Fibroblast of the conjunctiva (primary cell): ENCODE results near the gene GJC3.
"Not testable (repeated sequence)": the region's sequence is repeated elsewhere in the genome, so short reads cannot be mapped to it uniquely, and the experiment has no call there.

Source experiments
- DNase-seq: peaks from one replicate; pipeline ENCODE4 v3.0.0-alpha.2; 2010; ENCODE audit warnings: low read depth

GJC3 gene, protein sequence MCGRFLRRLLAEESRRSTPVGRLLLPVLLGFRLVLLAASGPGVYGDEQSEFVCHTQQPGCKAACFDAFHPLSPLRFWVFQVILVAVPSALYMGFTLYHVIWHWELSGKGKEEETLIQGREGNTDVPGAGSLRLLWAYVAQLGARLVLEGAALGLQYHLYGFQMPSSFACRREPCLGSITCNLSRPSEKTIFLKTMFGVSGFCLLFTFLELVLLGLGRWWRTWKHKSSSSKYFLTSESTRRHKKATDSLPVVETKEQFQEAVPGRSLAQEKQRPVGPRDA

DNA sequence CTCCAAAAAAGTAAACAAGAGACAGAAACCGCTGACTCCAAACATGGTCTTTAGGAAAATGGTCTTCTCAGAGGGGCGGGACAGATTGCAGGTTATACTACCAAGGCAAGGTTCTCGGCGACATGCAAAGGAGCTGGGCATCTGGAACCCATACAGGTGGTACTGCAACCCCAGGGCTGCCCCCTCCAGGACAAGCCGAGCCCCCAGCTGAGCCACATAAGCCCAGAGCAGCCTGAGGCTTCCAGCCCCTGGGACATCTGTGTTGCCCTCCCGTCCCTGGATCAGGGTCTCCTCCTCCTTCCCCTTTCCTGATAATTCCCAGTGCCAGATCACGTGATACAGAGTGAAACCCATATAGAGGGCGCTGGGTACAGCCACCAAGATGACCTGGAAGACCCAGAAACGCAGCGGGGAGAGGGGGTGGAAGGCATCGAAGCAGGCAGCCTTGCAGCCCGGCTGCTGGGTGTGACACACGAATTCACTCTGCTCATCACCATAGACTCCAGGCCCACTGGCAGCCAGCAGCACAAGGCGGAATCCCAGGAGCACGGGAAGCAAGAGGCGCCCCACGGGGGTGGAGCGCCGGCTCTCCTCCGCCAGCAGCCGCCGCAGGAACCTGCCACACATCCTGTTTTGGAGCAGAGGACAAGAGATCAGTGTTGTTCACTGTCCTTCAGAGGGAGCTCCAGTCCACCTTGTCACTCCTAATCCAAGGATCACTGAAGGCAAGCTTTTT lies at the start of gene GJC3:
GJC3 (minus strand) TSS at position 627 of the 736 bp plus-strand sequence; CDS start at position 627, 0 bp downstream.
- no peak for DNase-seq

DNA sequence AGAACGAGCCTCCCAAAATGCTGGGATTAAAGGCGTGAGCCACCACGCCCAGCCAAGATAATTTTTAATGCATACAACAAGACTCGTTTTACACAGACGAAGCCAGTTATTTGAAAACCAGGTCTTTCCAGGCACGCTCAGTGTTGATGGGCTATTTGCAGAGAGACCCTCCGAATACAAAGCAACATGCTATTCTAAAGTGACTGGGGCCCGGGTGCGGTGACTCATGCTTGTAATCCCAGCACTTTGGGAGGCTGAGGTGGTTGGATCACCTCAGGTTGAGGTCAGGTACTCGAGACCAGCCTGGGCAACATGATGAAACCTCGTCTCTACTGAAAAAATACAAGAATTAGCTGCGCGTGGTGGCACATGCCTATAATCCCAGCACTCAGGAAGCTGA lies 47.2 kb upstream of the GJC3 start:
- DNase-seq: no peak

DNA sequence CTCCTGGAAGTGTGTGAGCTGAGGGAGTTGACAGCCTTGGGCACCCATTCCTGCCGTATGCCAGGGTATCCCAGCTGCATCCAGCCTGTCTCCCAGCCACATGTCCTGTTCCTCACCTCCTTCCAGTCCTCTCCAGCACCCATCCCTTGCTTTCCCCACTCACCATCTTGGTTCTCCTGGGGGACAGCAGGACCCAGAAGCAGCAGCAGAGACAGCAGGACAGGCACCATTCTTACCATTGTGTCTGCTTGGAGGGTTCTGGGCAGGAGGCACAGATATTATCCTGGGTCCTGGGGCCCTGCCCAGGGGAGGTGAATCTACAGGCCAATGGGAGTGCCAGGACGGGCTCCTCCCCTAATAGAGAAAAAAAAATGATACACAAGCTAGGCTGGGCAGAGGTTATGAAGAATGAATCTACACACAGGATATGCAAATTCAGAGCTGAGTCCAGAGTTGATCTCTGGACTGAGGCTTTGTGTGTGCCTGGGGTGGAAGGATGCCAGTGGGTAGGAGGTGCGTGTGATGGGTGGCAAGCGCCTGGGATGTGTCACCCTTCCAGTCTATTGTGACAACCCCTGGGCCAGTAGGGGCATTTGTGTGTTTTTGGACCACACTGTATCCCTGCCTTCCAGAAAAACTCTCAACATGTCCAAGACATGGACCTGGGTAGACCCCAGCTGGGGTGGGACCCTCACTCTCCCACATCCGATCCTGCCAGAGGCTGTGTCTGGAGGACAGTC lies 46.5 kb upstream of the GJC3 start, which contains the start of gene AZGP1:
AZGP1 (minus strand) TSS at position 250 of the 740 bp plus-strand sequence; CDS start at position 239, 11 bp downstream.
- DNase-seq: no peak

DNA sequence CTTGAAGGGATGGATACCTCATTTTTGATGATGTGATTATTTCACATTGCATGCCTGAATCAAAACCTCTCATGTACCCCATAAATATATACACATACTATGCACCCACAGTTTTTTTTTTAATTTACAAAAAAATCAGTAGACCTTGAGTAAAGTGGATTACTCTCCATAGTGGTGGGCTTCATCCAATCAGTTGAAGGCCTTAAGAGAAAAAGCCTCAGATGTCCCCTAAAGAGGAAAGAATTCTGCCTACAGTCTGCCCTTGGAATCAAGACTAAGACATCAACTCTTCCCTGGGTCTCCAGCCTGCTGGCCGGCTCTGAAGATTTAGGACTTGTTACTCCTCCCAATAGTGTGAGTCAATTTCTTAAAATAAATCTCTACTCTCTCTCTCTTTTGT lies 45.3 kb upstream of the GJC3 start:
- DNase-seq: no peak

DNA sequence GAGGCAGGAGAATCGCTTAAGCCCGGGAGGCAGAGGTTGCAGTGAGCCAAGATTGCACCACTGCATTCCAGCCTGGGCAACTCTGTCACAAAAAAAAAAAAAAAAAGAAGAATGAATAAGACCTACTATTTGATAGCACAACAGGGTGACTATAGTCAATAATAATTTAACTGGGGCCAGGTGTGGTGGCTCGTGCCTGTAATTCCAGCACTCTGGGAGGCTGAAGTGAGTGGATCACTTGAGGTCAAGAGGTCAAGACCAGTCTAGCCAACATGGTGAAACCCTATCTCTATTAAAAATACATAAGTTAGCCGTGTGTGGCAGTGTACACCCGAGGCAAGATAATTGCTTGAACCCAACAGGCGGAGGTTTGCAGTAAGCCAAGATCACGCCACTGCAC lies 44.4 kb upstream of the GJC3 start:
- DNase-seq: not testable (repeated sequence)

DNA sequence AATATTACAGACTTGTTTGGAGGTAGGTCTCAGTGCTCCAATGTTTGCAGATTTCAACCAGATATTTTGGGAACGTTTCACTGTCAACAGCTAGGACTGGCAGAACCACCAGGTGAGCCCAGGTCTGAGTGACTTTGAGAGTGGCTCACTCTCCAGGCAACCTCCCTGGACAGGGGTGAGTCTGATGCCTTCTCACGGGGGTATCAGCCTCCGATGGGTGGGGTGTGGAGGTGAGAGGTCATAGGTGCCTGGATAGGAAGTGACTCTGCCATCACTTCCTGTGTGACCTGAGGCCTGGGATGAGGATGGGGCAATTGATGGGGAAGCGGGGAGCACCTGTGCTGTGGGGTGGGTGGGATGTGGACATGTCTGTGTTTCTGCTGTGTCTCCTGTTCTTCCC lies 41.8 kb upstream of the GJC3 start:
- no peak for DNase-seq

DNA sequence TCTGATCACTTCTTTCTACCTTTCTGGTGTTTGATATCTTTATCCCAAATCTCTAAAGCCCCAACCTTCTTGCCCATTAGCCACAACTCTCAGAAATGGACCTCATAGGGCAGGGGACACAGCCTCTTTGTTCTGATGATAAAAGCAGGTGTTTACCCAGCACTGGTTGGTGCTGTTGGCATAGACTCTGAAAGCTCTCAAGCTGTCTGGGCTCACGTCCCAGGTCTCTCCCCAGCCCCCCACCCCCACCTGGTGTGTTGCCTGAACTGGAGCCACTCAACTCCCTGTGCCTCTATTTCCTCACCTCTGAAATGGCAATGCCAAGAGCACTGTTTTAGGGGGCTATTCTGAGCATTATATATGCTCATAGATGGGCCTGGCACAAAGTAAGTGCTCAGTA lies 40.4 kb upstream of the GJC3 start:
- DNase-seq: not testable (repeated sequence)

DNA sequence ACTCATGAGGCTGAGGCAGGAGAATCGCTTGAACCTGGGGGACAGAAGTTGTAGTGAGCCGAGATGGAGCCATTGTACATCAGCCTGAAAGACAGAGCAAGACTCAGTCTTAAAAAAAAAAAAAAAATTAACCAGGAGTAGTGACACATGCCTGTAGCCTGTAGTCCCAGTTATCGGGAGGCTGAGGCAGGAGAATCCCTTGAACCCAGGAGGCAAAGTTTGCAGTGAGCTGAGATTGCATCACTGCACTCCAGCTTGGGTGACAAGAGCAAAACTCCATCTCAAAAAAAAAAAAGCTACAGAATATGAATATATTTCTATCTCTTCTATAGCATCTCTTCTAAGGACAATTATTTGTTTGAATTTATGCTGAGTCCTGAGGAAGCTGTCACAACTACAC lies 39.9 kb upstream of the GJC3 start:
- no peak for DNase-seq

DNA sequence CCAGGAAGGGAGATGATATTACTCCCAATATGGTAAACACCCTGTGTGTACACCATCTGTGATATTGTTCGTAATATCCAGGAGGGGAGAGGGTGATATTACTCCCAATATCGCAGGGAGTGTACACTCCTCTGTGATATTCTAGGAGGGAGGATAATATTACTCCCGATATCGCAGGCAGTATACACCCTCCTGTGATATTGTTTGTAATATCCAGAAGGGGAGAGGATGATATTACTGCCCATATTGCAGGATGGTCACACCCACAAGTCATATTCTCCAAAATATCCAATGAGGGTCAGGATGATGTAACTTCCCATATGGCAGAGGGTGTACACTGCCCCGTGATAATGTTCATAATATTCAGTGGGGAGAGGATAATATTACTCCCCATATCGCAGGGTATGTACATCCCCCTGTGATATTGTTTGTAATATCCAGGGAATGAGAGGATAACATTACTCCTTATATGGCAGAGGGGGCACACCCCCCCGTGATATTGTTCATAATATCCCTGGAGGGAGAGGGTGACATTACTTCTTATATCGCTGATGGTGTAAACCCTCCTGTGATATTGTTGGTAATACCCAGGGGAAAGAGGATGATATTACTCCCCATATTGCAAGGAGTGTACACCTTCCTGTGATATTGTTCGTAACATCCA lies 29.3 kb upstream of the GJC3 start:
- no peak for DNase-seq

DNA sequence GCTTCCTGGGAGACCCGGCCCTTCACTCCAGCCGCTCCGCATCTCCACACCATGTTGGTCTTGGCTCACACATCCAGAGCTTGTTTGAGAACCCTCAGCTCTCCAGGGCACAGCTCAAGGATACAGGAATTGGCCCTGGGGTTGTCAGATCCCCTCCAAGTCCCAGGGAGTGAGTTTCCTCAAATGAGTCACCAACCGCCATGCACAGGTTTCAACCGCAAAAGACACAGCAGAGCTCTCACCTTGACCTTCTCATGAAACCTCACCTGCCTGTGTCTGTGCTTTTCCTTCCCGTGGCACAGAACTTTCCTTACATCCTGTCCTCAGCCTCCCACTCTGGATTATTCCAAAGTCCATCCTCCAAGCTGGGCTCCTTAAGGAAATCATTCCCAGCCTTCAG lies 25.8 kb upstream of the GJC3 start:
- no peak for DNase-seq

DNA sequence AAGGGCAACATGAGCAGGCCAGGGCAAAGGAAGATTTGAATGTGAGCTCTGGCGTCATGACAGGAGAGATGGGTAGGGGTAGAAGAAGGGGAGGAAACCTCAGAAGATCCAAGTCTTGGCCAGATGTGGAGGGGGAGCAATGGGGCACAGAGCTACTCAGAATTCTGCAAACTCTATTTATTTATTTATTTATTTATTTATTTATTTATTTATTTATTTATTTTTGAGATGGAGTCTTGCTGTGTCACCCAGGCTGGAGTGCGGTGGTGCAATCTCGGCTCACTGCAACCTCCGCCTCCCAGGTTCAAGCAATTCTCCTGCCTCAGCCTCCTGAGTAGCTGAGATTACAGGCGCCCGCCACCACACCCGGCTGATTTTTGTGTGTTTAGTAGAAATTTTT lies 25.2 kb upstream of the GJC3 start:
- not testable (repeated sequence) for DNase-seq

DNA sequence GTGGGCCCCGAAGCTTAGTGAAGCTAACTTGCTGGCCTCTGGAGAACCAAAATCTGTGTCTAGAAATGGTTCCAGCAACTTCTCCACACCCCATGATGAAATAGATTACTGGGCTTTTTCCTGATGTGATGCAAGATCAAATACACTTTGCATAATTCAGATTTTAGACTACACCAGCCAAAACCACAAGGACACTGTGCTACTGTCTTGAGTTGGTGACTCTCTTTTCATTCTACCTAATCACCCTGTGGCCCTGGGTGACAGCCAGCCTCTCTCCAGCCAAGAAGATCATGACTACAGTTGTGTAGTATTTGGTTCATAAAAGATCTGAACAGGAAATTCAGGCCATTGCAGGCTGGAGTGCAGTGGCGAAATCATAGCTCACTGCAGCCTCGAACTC lies 24.2 kb upstream of the GJC3 start:
- DNase-seq: peak; percentile 22

DNA sequence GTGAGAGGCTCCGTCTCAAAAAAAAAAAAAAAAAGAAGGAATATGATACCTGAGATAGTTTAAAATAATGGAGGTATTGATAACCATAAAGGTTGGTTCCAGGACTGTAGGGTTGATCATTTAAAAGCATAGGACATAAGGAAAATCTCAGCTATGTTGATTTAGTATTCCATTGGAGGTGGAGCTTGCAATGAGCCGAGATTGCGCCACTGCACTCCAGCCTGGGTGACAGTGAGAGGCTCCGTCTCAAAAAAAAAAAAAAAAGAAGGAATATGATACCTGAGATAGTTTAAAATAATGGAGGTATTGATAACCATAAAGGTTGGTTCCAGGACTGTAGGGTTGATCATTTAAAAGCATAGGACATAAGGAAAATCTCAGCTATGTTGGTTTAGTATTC lies 23.2 kb upstream of the GJC3 start:
- not testable (repeated sequence) for DNase-seq

DNA sequence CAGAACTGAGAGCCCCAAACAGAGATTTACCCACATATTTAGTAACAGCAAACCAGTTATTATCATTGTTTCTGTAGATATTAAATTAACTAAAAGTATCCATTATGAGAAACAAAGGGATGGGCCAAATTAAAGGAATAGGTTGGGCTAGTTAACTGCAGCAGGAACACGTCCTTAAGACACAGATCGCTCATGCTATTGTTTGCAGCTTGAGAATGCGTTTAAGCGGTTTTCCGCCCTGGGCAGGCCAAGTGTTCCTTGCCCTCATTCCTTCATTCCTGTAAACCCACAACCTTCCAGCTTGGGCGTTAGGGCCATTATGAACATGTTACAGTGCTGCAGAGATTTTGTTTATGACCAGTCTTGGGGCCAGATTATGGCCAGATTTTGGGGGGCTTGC lies 21.4 kb upstream of the GJC3 start:
- not testable (repeated sequence) for DNase-seq

DNA sequence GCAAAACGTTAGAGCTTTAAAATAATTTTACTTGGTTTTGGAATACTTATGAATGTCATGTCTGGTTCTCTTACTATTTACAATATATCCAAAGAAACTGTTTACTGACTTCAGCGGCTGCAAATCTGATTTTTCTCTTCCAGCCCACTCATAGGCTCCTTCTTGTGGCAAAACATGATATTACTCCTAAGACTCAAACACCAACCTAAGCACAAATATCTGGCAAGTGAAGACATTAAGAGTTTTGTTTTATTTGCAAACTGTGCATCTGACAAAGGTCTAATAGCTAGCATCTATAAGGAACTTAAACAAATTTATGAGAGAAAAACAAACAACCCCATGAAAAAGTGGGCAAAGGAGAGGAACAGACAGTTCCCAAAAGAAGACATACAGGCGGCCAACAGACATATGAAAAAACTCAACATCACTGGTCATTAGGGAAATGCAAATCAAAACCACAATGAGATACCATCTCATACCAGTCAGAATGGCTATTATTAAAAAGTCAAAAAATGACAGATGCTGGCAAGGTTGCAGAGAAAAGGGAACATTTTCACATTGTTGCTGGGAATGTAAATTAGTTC lies 20.3 kb upstream of the GJC3 start:
- DNase-seq: no peak

DNA sequence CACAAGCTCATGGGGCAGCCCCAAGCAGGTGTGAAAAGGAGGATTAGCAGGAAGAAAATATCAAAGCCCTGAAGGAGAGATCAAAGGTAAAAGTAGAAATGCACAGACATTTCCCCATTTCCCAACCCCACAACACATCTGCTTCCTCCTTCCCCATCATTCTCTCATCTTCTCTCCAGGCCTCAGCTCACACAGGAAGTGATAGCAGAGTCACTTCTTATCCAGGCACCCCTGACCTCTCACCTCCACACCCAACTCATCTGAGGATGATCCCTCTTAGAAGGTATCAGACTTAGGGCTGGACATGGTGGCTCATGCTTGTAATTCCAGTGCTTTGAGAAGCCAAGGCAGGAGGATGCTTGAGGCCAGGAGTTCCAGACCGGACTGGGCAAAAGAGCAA lies 18.2 kb upstream of the GJC3 start:
- no peak for DNase-seq

DNA sequence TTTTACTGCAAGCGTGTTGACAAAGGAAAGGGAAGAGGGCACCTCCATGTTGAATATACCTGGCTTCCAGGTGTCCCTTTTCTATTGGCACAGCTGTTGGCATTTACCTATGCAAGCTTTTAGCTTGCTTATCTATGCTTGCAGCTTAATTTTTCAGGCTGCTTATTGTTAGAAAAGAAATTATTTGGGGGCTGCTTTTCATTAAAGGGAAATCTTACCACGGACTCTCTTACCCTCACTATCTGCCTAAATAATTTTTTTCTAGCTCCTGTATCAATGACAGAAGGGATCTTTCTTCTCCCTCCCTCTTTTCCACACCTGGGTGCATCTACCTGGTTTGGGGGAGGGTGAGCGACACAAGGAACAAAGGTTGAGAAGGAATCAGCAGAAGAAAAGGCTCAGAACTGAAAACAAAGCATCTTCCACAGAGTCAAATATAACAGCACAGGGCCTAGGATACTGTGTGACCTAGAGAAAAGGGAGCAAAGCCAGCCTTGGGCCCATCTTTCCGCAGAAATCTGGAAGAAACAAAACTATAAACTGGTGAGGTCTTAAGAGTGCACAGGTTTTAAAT lies 15.2 kb upstream of the GJC3 start:
- no peak for DNase-seq

DNA sequence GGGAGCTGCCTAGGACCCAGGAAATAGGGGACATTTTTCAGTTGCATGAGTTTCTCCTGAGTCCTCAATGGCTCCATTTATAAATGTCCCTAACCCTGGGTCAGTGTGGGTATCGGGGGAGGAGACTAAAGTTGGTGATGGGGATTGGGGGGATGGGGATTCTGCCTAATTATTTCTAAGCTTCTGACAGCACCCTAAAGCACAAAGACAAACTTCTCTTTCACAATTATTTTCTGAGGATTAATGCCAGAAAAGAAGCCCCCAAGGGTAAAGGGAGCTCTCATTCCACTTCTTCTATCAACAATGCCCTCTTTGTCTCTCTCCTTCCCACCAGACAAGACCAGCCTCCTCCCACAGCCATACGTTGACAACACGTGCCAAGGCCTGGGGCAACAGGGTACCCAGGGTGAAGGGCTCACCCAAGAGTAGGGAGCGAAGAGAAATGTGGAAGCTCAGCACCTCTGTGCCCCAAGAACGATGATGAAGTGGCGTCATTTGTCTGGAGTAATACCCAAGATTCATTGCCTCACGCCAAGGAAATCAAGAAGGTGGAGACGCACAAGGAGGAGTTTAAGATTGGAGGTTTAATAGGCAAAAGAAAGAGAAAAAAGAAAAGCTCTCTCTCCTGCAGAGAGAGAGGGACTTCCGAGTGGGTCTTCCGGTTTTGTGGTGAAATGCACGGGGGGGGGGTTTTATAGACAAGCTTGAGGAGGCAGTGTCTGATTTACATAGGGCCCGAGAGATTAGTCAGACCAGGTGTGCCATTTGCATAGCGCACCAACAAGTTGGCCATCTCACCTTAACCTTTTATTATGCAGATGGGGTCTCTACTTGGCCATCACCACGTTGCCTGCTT lies 14.4 kb upstream of the GJC3 start:
- no peak for DNase-seq

DNA sequence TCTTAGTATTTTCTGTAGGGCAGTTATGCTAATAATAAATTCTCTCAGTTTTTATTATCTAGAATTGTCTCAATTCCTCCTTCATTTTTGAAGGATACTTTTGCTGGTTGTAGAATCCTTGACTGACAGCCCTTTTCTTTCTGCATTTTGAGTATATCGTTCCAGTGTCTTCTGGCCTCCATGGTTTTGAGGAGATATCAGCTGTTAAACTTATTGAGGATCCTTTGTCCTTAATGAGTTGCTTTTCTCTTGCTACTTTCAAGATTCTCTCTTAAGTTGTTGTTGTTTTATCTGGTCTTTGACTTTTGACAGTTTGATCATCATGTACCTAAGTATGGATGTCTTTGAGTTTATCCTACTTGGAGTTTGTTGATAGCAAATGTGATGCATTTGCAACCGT lies 8.9 kb upstream of the GJC3 start:
- DNase-seq: no peak

DNA sequence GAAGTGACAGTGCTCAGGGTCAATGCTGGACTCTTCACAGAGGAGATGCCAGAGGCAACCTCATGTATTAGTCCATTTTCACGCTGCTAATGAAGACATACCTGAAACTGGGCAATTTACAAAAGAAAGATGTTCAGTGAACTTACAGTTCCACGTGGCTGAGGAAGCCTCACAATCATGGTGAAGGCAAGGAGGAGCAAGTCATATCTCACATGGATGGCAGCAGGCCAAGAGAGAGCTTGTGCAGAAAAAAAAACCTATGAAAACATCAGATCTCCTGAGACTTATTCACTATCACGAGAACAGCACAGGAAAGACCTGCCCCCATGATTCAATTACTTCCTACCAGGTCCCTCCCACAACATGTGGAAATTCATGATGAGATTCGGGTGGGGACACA lies 5.6 kb upstream of the GJC3 start:
- DNase-seq: not testable (repeated sequence)

DNA sequence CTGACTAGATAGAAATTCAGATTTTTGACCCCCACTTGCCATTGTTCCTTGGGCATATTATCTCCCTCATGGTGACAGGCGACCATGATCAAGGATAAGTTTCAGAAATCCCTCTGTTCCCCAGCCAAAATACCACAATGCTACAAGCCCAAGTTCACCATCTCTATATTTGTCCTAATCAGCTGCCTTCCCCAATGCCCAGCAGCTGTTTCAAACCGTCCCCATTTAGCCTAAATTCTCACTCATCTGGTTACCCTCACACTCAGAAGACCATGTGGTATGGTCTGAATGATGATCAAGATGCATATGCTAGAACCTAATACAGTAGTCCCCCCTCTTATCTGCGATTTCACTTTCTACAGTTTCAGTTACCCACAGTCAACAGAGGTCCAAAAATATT lies 956 bp upstream of the GJC3 start:
- no peak for DNase-seq
